ENCODE measurements around the gene CEP57L1.
A peak's percentile ranks its signal among the peaks of the same experiment; 100 is the strongest.
"Not testable (repeated sequence)": the region's sequence is repeated elsewhere in the genome, so short reads cannot be mapped to it uniquely, and the experiment has no call there.

Gene CEP57L1

DNA sequence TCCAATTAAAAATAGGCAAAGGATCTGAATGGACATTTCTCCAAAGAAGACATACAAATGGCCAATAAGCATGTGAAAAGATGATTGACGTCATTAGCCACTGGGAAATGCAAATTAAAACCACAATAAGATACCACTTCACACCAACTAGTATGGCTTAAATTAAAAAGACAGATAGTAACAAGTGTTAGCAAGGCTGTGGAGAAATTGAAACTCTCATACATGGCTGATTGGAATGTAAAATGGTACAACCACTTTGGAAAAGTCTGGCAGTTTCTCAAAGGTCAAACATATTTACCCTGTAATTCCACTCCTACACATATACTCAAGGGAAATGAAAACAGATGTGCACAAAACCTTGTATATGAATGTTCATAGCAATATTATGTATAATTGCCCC is 83.6 kb downstream of the CEP57L1 start:
- peak; percentile 5 for DNase-seq

DNA sequence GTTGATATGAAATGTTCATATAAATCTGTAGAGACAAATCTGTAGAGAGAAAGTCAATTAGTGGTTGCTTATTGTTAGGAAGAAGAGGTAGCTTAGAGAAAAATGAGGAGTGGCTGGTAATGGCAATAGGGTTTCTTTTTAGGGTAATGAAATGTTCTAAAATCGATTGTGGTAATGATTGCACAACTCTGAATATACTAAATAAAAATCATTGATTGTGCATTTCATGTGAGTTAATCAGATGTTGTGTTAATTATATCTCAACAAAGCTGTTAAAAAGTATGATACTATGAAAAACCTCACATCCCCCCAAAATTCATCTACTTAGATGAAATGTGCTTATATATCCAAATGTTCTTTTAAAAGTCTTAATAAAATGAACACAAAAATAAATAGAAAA is 84.2 kb downstream of the CEP57L1 start:
- DNase-seq = no peak

- DNase-seq = no peak
Measured at GRCh38 chr6:109182578-109182977, 87.3 kb downstream of the CEP57L1 start.

- DNase-seq = no peak
Measured at GRCh38 chr6:109183109-109183650, 87.9 kb downstream of the CEP57L1 start.

- DNase-seq = no peak
Measured at GRCh38 chr6:109184638-109185037, 89.3 kb downstream of the CEP57L1 start.

GRCh38 chr6:109186012-109186411 is 90.7 kb downstream of the CEP57L1 start:
- DNase-seq = no peak

GRCh38 chr6:109187399-109188114 is 92.2 kb downstream of the CEP57L1 start:
- DNase-seq = peak; percentile 25

GRCh38 chr6:109188115-109188411 is 92.8 kb downstream of the CEP57L1 start:
- no peak for DNase-seq

DNA sequence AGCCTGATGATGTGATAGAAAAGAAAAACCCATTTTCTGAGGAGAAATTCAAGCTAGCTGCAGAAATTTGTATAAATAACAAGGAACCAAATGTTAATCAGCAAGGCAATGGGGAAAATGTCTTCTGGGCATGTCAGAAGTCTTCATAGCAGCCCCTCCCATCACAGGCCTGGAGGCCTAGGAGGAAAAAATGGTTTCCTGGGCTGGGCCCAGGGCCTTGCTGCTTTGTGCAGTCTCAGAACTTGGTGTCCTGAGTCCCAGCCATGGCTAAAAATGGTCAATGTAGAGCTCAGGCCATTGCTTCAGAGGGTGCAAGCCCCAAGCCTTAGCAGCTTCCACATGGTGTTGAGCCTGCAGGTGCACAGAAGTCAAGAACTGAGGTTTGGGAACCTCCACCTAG is 96.1 kb downstream of the CEP57L1 start:
- DNase-seq = not testable (repeated sequence)

DNA sequence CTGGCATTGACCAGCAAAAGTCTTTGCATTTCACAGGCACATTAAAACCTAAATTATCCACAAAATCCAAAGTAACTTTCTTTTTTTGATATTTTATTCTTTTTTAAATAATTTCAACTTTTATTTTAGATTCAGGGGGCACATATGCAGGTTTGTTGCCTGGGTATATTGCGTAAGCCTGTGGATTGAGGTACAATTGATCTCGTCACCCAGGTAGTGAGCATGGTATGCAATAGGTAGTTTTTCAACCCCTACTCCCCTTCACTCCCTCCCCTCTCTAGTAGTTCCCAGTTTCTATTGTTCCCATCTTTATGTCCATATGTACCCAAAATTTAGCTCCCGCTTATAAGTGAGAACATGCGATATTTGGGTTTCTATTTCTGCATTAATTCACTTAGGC is 97.6 kb downstream of the CEP57L1 start:
- DNase-seq = no peak

- no peak for DNase-seq
Measured at GRCh38 chr6:109194880-109195279, 99.6 kb downstream of the CEP57L1 start.

DNA sequence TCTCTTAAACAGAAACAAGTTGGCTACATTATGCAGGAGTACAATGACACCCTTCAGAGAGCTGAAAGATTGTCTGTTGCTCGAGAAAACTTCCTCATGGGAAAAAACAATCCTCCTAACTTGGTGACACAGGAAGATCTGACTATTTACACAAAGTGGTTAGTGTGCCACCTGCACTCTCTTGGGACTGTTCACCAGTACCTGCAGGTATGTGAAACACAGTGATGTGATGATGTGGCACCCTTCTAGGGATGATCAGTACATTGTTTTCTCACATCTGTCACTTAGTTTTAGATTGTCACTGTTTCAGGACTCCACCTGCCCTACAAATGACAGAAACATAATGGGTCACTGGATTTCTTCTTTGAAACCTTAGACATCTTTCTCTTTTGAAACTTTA is 101.8 kb downstream of the CEP57L1 start:
- no peak for DNase-seq

DNA sequence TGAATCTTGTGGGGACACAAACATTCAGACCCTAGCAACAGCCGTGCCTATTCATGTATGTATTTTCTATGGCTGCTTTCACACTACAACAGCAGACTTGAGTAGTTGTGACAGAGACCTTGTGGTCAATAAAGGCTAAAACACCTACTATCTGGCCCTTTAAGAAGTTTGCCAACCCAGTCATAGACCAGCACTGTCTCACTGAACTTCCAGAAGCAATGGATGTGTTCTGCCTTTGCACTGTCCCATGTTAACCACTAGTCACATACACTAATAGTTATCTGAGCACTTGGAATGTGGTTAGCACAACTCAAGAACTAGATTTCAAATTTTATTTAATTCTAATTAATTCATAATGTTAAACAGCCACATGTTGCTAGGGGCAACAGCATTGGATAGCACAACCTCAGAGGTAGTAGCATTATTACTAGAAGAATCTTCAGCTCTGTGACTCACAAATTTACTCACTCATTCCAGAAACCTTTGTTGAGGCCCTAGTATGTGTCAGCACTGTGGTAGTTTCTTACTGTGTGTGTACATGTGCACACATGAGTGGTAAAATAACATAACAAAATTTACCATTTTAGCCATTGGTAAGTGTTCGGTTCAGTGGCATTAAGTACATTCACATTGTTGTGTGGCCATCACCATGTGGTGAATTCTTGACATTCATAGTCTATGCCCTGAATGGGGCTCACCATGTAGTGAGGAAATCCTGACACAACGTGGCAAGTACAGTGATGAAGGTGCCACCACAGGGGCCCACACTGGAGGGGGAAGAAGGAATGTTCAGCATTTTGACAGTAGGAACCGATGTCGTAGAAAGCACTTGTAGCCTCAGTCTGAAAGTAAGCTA is 107.3 kb downstream of the CEP57L1 start:
- DNase-seq = peak; percentile 1

GRCh38 chr6:109204511-109204910 is 109.2 kb downstream of the CEP57L1 start:
- no peak for DNase-seq

DNA sequence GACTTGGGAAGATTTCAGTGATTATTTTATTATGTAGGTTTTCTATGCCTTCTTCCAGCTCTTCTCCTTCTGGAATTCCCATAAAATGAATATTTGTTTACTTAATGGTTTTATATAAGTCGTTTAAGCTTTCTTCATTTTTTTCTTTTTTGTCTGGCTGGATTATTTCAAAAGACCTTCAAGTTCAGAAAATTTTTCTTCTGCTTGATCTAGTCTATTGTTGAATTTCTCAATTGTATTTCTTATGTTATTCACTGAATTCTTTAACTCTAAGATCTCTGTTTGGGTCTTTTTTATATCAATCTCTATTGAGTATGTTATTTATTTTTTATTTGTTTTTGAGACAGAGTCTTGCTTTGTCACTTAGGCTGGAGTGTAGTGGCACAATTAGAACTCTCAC is 117.4 kb downstream of the CEP57L1 start:
- no peak for DNase-seq

All from fibroblast of skin of scalp (primary cell).